ENCODE results near the gene KDM3B. TPM values are rescaled to one million over a fixed set of nuclear protein-coding genes. Genes with fewer than 3 reads are reported as not detected.
"Not testable (repeated sequence)": the region's sequence is repeated elsewhere in the genome, so short reads cannot be mapped to it uniquely, and the experiment has no call there.

Gene KDM3B
- total RNA-seq (43.2 TPM), polyA plus RNA-seq (40.0 TPM)
- long read RNA-seq, donor 1: 0 reads
- long read RNA-seq, donor 2: 0 reads
- long read RNA-seq, donor 3, partial matches to known transcripts: 5 of 7 reads
- long read RNA-seq, donor 3, other reads (novel, unspliced or antisense): 0 of 7 reads
- long read RNA-seq, donor 4, partial matches to known transcripts: 6 of 7 reads
- long read RNA-seq, donor 4, other reads (novel, unspliced or antisense): 0 of 7 reads
- long read RNA-seq, donor 5, full-length matches to known transcripts: 3 of 3 reads
- long read RNA-seq, donor 5, partial matches to known transcripts: 0 of 3 reads
- long read RNA-seq, donor 5, other reads (novel, unspliced or antisense): 0 of 3 reads
- long read RNA-seq, donor 6, full-length matches to known transcripts: 2 of 9 reads
- long read RNA-seq, donor 6, partial matches to known transcripts: 7 of 9 reads
- long read RNA-seq, donor 6, other reads (novel, unspliced or antisense): 0 of 9 reads
- long read RNA-seq, donor 7, full-length matches to known transcripts: 2 of 7 reads
- long read RNA-seq, donor 7, partial matches to known transcripts: 5 of 7 reads
- long read RNA-seq, donor 7, other reads (novel, unspliced or antisense): 0 of 7 reads
- long read RNA-seq, donor 8, full-length matches to known transcripts: 1 of 6 reads
- long read RNA-seq, donor 8, partial matches to known transcripts: 5 of 6 reads
- long read RNA-seq, donor 8, other reads (novel, unspliced or antisense): 0 of 6 reads
- long read RNA-seq, donor 9, partial matches to known transcripts: 0 of 1 reads
- long read RNA-seq, donor 9, other reads (novel, unspliced or antisense): 0 of 1 reads
- long read RNA-seq, donor 10: 0 reads

- peak; percentile 38 to 95 (median 84) for DNase-seq (ENCODE audit: low read depth in 6 of 9, low spot score in 9 of 9)
- no peaks in the 10 kb centered on the region for H3K27me3 ChIP-seq (ENCODE audit: control insufficient read depth in 2 of 2, insufficient read depth in 1 of 2, low read length in 1 of 2)
- WGBS: 9% methylated on average over 30 of the region's 30 CpGs
- H3K4me1 ChIP-seq (ENCODE audit: control insufficient read depth in 2 of 2, insufficient read depth in 2 of 2, low read length in 2 of 2): peaks cover 11 to 13% of the 10 kb centered on the region in 2 donors
- peak within 1 kb of the TSS; percentile 97 to 99 for H3K27ac ChIP-seq (ENCODE audit: low read depth in 1 of 2, low read length in 1 of 2)
- peak within 1 kb of the TSS; percentile 91 to 100 for H3K4me3 ChIP-seq (ENCODE audit: low read length in 2 of 2)
- H3K36me3 ChIP-seq (ENCODE audit: control insufficient read depth in 2 of 2, insufficient read depth in 2 of 2, low read length in 1 of 2): peaks cover 25% of the 10 kb centered on the region in 2 donors
- H3K9me3 ChIP-seq (ENCODE audit: control insufficient read depth in 2 of 2, insufficient read depth in 1 of 2, low read length in 1 of 2): peaks cover 2 to 4% of the 10 kb centered on the region in 2 donors
These were observed at the start of gene KDM3B for GRCh38 chr5:138352071-138352721. KDM3B (plus strand) TSS chr5:138352685; CDS start chr5:138352796, 111 bp downstream.

- 97% methylated on average over 6 of the region's 6 CpGs for WGBS
- no peaks in the 10 kb centered on the region for H3K27me3 ChIP-seq (ENCODE audit: control insufficient read depth in 2 of 2, insufficient read depth in 1 of 2, low read length in 1 of 2)
- H3K4me3 ChIP-seq (ENCODE audit: low read length in 2 of 2): no peak overlapping the region
- H3K27ac ChIP-seq (ENCODE audit: low read depth in 1 of 2, low read length in 1 of 2): no peak overlapping the region
- no peaks in the 10 kb centered on the region for H3K9me3 ChIP-seq (ENCODE audit: control insufficient read depth in 2 of 2, insufficient read depth in 1 of 2, low read length in 1 of 2)
- peaks cover 6 to 8% of the 10 kb centered on the region in 2 donors for H3K36me3 ChIP-seq (ENCODE audit: control insufficient read depth in 2 of 2, insufficient read depth in 2 of 2, low read length in 1 of 2)
- H3K4me1 ChIP-seq (ENCODE audit: control insufficient read depth in 2 of 2, insufficient read depth in 2 of 2, low read length in 2 of 2): no peaks in the 10 kb centered on the region
- no peak for DNase-seq (ENCODE audit: low read depth in 6 of 9, low spot score in 9 of 9)
These were observed 49.1 kb upstream of the KDM3B start for GRCh38 chr5:138303372-138303771.

GRCh38 chr5:138305797-138306196 is 46.7 kb upstream of the KDM3B start:
- DNase-seq (ENCODE audit: low read depth in 6 of 9, low spot score in 9 of 9): no peak
- Histone ChIP-seq H3K27ac (ENCODE audit: low read depth in 1 of 2, low read length in 1 of 2) (no peak overlapping the region), H3K9me3 (ENCODE audit: control insufficient read depth in 2 of 2, insufficient read depth in 1 of 2, low read length in 1 of 2) (no peaks in the 10 kb centered on the region), H3K4me3 (ENCODE audit: low read length in 2 of 2) (no peak overlapping the region), H3K36me3 (ENCODE audit: control insufficient read depth in 2 of 2, insufficient read depth in 2 of 2, low read length in 1 of 2) (peaks cover 6 to 7% of the 10 kb centered on the region in 2 donors), H3K4me1 (ENCODE audit: control insufficient read depth in 2 of 2, insufficient read depth in 2 of 2, low read length in 2 of 2) (no peaks in the 10 kb centered on the region), H3K27me3 (ENCODE audit: control insufficient read depth in 2 of 2, insufficient read depth in 1 of 2, low read length in 1 of 2) (no peaks in the 10 kb centered on the region)
- WGBS: 40% methylated on average over 1 of the region's 1 CpG

- H3K27ac ChIP-seq (ENCODE audit: low read depth in 1 of 2, low read length in 1 of 2): no peak overlapping the region
- H3K4me3 ChIP-seq (ENCODE audit: low read length in 2 of 2): no peak overlapping the region
- H3K4me1 ChIP-seq (ENCODE audit: control insufficient read depth in 2 of 2, insufficient read depth in 2 of 2, low read length in 2 of 2): no peaks in the 10 kb centered on the region
- H3K9me3 ChIP-seq (ENCODE audit: control insufficient read depth in 2 of 2, insufficient read depth in 1 of 2, low read length in 1 of 2): no peaks in the 10 kb centered on the region
- 98% methylated on average over 7 of the region's 7 CpGs for WGBS
- no peaks in the 10 kb centered on the region for H3K27me3 ChIP-seq (ENCODE audit: control insufficient read depth in 2 of 2, insufficient read depth in 1 of 2, low read length in 1 of 2)
- H3K36me3 ChIP-seq (ENCODE audit: control insufficient read depth in 2 of 2, insufficient read depth in 2 of 2, low read length in 1 of 2): peaks cover 23 to 34% of the 10 kb centered on the region in 2 donors
- DNase-seq (ENCODE audit: low read depth in 6 of 9, low spot score in 9 of 9): no peak
These were observed 36.7 kb upstream of the KDM3B start for GRCh38 chr5:138315751-138316278.

- H3K27ac ChIP-seq (ENCODE audit: low read depth in 1 of 2, low read length in 1 of 2): no peak overlapping the region
- H3K4me3 ChIP-seq (ENCODE audit: low read length in 2 of 2): no peak overlapping the region
- H3K9me3 ChIP-seq (ENCODE audit: control insufficient read depth in 2 of 2, insufficient read depth in 1 of 2, low read length in 1 of 2): no peaks in the 10 kb centered on the region
- peaks cover 23 to 34% of the 10 kb centered on the region in 2 donors for H3K36me3 ChIP-seq (ENCODE audit: control insufficient read depth in 2 of 2, insufficient read depth in 2 of 2, low read length in 1 of 2)
- 80% methylated on average over 3 of the region's 3 CpGs for WGBS
- no peak for DNase-seq (ENCODE audit: low read depth in 6 of 9, low spot score in 9 of 9)
- no peaks in the 10 kb centered on the region for H3K4me1 ChIP-seq (ENCODE audit: control insufficient read depth in 2 of 2, insufficient read depth in 2 of 2, low read length in 2 of 2)
- H3K27me3 ChIP-seq (ENCODE audit: control insufficient read depth in 2 of 2, insufficient read depth in 1 of 2, low read length in 1 of 2): no peaks in the 10 kb centered on the region
These were observed 36.1 kb upstream of the KDM3B start for GRCh38 chr5:138316355-138316754.

GRCh38 chr5:138318211-138318610 is 34.3 kb upstream of the KDM3B start:
- H3K36me3 ChIP-seq (ENCODE audit: control insufficient read depth in 2 of 2, insufficient read depth in 2 of 2, low read length in 1 of 2): peaks cover 24 to 38% of the 10 kb centered on the region in 2 donors
- not testable (repeated sequence) for DNase-seq (ENCODE audit: low read depth in 6 of 9, low spot score in 9 of 9); H3K4me3 ChIP-seq (ENCODE audit: low read length in 2 of 2); H3K4me1 ChIP-seq (ENCODE audit: control insufficient read depth in 2 of 2, insufficient read depth in 2 of 2, low read length in 2 of 2); H3K9me3 ChIP-seq (ENCODE audit: control insufficient read depth in 2 of 2, insufficient read depth in 1 of 2, low read length in 1 of 2); H3K27me3 ChIP-seq (ENCODE audit: control insufficient read depth in 2 of 2, insufficient read depth in 1 of 2, low read length in 1 of 2); H3K27ac ChIP-seq (ENCODE audit: low read depth in 1 of 2, low read length in 1 of 2)
- WGBS: 96% methylated on average over 4 of the region's 4 CpGs

- H3K27ac ChIP-seq (ENCODE audit: low read depth in 1 of 2, low read length in 1 of 2): peak overlapping the region in 1 of 2 donors; percentile 60
- peaks cover 16 to 28% of the 10 kb centered on the region in 2 donors for H3K4me1 ChIP-seq (ENCODE audit: control insufficient read depth in 2 of 2, insufficient read depth in 2 of 2, low read length in 2 of 2)
- DNase-seq (ENCODE audit: low read depth in 6 of 9, low spot score in 9 of 9): no peak
- no peaks in the 10 kb centered on the region for H3K9me3 ChIP-seq (ENCODE audit: control insufficient read depth in 2 of 2, insufficient read depth in 1 of 2, low read length in 1 of 2)
- peak overlapping the region; percentile 59 to 65 for H3K4me3 ChIP-seq (ENCODE audit: low read length in 2 of 2)
- peaks cover 8 to 10% of the 10 kb centered on the region in 2 donors for H3K36me3 ChIP-seq (ENCODE audit: control insufficient read depth in 2 of 2, insufficient read depth in 2 of 2, low read length in 1 of 2)
- 9% methylated on average over 12 of the region's 12 CpGs for WGBS
- no peaks in the 10 kb centered on the region for H3K27me3 ChIP-seq (ENCODE audit: control insufficient read depth in 2 of 2, insufficient read depth in 1 of 2, low read length in 1 of 2)
These were observed 21.6 kb upstream of the KDM3B start for GRCh38 chr5:138330813-138331448.

All from thymus (tissue), 14 donors.